C4-2B (cell line): ENCODE data around the gene AXIN1.
"Not testable (repeated sequence)": the region's sequence is repeated elsewhere in the genome, so short reads cannot be mapped to it uniquely, and the experiment has no call there.

ENCODE experiments used
- H3K27ac ChIP-seq: fragments of 450-650 bp; 2 replicates; pipeline ENCODE4 v1.5.1; 2017
- CTCF ChIP-seq: fragments of 450-650 bp; conservative IDR thresholded peaks from 2 replicates; pipeline ENCODE4 v1.5.1; 2017; ENCODE audit warnings: mild to moderate bottlenecking
- ZFX ChIP-seq: fragments of 450-650 bp; IDR thresholded peaks from 2 replicates; pipeline ENCODE4 v1.6.1; 2017

Gene AXIN1

GRCh38 chr16:351804-352520, 561 bp downstream of the AXIN1 start:
- peak overlapping the region; percentile 78 for H3K27ac ChIP-seq
- TF ChIP-seq CTCF: no peak
- peak; percentile 86 for TF ChIP-seq ZFX

GRCh38 chr16:350203-350602, 2.3 kb downstream of the AXIN1 start:
- H3K27ac ChIP-seq: no peak overlapping the region
- TF ChIP-seq ZFX (no peak), CTCF (no peak)

GRCh38 chr16:349211-349610, 3.3 kb downstream of the AXIN1 start:
- no peak for TF ChIP-seq ZFX
- no peak for TF ChIP-seq CTCF
- H3K27ac ChIP-seq: no peak overlapping the region

GRCh38 chr16:348495-348894, 4.0 kb downstream of the AXIN1 start:
- H3K27ac ChIP-seq: not testable (repeated sequence)

- no peak overlapping the region for H3K27ac ChIP-seq
- TF ChIP-seq ZFX: no peak
- no peak for TF ChIP-seq CTCF
These were observed 5.3 kb downstream of the AXIN1 start for GRCh38 chr16:347203-347602.

GRCh38 chr16:346587-346986, 5.9 kb downstream of the AXIN1 start:
- no peak overlapping the region for H3K27ac ChIP-seq
- TF ChIP-seq ZFX: no peak
- TF ChIP-seq CTCF: no peak

GRCh38 chr16:345772-346171, 6.8 kb downstream of the AXIN1 start:
- no peak overlapping the region for H3K27ac ChIP-seq
- TF ChIP-seq CTCF (no peak), ZFX (no peak)
